ENCODE results near the gene BRPF1.

Gene BRPF1

GRCh38 chr3:9695345-9695744 is 36.2 kb upstream of the BRPF1 start:
- no peak overlapping the region for H3K4me3 ChIP-seq (ENCODE audit: low read depth, low read length)
- no peak for TF ChIP-seq CTCF (IDR thresholded peaks at IDR 0.05; ENCODE audit: borderline replicate concordance, insufficient read depth, low read depth, low read length)

- no peak overlapping the region for H3K4me3 ChIP-seq (ENCODE audit: low read depth, low read length)
- no peak for TF ChIP-seq CTCF (IDR thresholded peaks at IDR 0.05; ENCODE audit: borderline replicate concordance, insufficient read depth, low read depth, low read length)
Observed at GRCh38 chr3:9695746-9696145, 35.8 kb upstream of the BRPF1 start.

GRCh38 chr3:9696480-9697220 is 34.9 kb upstream of the BRPF1 start:
- TF ChIP-seq CTCF (IDR thresholded peaks at IDR 0.05; ENCODE audit: borderline replicate concordance, insufficient read depth, low read depth, low read length): no peak
- H3K4me3 ChIP-seq (ENCODE audit: low read depth, low read length): no peak overlapping the region

- H3K4me3 ChIP-seq (ENCODE audit: low read depth, low read length): no peak overlapping the region
- no peak for TF ChIP-seq CTCF (IDR thresholded peaks at IDR 0.05; ENCODE audit: borderline replicate concordance, insufficient read depth, low read depth, low read length)
Observed at GRCh38 chr3:9697892-9698291, 33.6 kb upstream of the BRPF1 start.

- TF ChIP-seq CTCF (IDR thresholded peaks at IDR 0.05; ENCODE audit: borderline replicate concordance, insufficient read depth, low read depth, low read length): no peak
- H3K4me3 ChIP-seq (ENCODE audit: low read depth, low read length): no peak overlapping the region
Observed at GRCh38 chr3:9698293-9698692, 33.2 kb upstream of the BRPF1 start.

GRCh38 chr3:9700536-9700935 is 31.0 kb upstream of the BRPF1 start:
- no peak overlapping the region for H3K4me3 ChIP-seq (ENCODE audit: low read depth, low read length)
- TF ChIP-seq CTCF (IDR thresholded peaks at IDR 0.05; ENCODE audit: borderline replicate concordance, insufficient read depth, low read depth, low read length): no peak

- no peak for TF ChIP-seq CTCF (IDR thresholded peaks at IDR 0.05; ENCODE audit: borderline replicate concordance, insufficient read depth, low read depth, low read length)
Observed at GRCh38 chr3:9701006-9701405, 30.5 kb upstream of the BRPF1 start.

More at GRCh38 chr3:9701006-9701405, 30.5 kb upstream of the BRPF1 start:
- H3K4me3 ChIP-seq (ENCODE audit: low read depth, low read length): no peak overlapping the region

Measured in GM12875 (cell line).